Tibial nerve (tissue), 4 donors: ENCODE data around the gene PCDHGA12. TPM values are rescaled to one million over a fixed set of nuclear protein-coding genes. Genes with fewer than 3 reads are reported as not detected.
"Not testable (repeated sequence)": the region's sequence is repeated elsewhere in the genome, so short reads cannot be mapped to it uniquely, and the experiment has no call there.

Experiments used
- DNase-seq, 2 donors: peaks; one replicate each; pipeline ENCODE4 v3.0.0-alpha.2; 2019; ENCODE audit warnings: low spot score in 2 of 2
- H3K27ac ChIP-seq, 4 donors: fragments of 200-600 bp; sonication (generic) in 3 of 4; one replicate each; pipeline ENCODE4 v1.5.1; 2017 to 2019; ENCODE audit warnings: mild to moderate bottlenecking in 1 of 4
- H3K27me3 ChIP-seq, 2 donors: fragments of 200-600 bp; sonication (generic) in 1 of 2; one replicate each; pipeline versions ENCODE4 v1.5.1 to v1.6.0; 2017 to 2019
- H3K36me3 ChIP-seq, 3 donors: fragments of 200-600 bp; sonication (generic); one replicate each; pipeline ENCODE4 v1.5.1; 2018 to 2019
- H3K4me1 ChIP-seq, 4 donors: fragments of 200-600 bp; sonication (generic) in 3 of 4; one replicate each; pipeline ENCODE4 v1.5.1; 2017 to 2019
- H3K4me3 ChIP-seq, 4 donors: fragments of 200-600 bp; sonication (generic) in 3 of 4; one replicate each; pipeline ENCODE4 v1.5.1; 2017 to 2019; ENCODE audit warnings: mild to moderate bottlenecking in 1 of 4, moderate library complexity in 1 of 4
- H3K9me3 ChIP-seq, 4 donors: fragments of 200-600 bp; sonication (generic) in 3 of 4; one replicate each; pipeline ENCODE4 v1.5.1; 2017 to 2019
- EP300 ChIP-seq, 2 donors: sonication (generic); formaldehyde crosslinking; IDR thresholded peaks; one replicate each; pipeline ENCODE4 v1.6.1; 2017; ENCODE audit warnings: antibody characterized with exemption in 2 of 2, mild to moderate bottlenecking in 1 of 2
- POLR2A ChIP-seq, 2 donors: fragments of 450-650 bp; IDR thresholded peaks; one replicate each; pipeline ENCODE4 v1.6.1; 2017; ENCODE audit warnings: antibody characterized with exemption in 2 of 2, mild to moderate bottlenecking in 2 of 2, moderate library complexity in 2 of 2
- WGBS, 2 donors: methylation state at CpG; one replicate each; pipeline ENCODE4 v1.1.5; 2018; 5-methylcytosine and 5-hydroxymethylcytosine counted together
- total RNA-seq, 4 donors: library from RNA; depleted of rRNA; stranded (reverse); fragments of >200 nt; gene quantifications; one replicate each; pipeline ENCODE4 v1.1.0, GENCODE V29; 2016
- TF ChIP-seq, protein P1 (sequence below), 5 experiments: fragments of 200-600 bp in 3 of 5; fragments of 450-650 bp in 2 of 5; sonication (generic) in 3 of 5; IDR thresholded peaks; one replicate each; pipeline ENCODE4 v1.5.1; 2016 to 2019; ENCODE audit warnings: antibody characterized with exemption in 5 of 5, mild to moderate bottlenecking in 3 of 5, moderate library complexity in 2 of 5

PCDHGA12 gene
- total RNA-seq, 4 donors from 2014 or later = 7.9 to 19.8 (median 10.1) TPM

- no peak overlapping the region for H3K4me3 ChIP-seq
- DNase-seq = no peak
- H3K36me3 ChIP-seq = peaks cover 0 to 29% (median 0%) of the 10 kb centered on the region in 3 donors
- H3K9me3 ChIP-seq = peaks cover 12 to 97% (median 50%) of the 10 kb centered on the region in 4 donors
- H3K27me3 ChIP-seq = no peaks in the 10 kb centered on the region
- TF ChIP-seq POLR2A (IDR thresholded peaks at IDR 0.05) (no peak), EP300 (IDR thresholded peaks at IDR 0.05) (no peak)
- TF ChIP-seq, protein P1, sequence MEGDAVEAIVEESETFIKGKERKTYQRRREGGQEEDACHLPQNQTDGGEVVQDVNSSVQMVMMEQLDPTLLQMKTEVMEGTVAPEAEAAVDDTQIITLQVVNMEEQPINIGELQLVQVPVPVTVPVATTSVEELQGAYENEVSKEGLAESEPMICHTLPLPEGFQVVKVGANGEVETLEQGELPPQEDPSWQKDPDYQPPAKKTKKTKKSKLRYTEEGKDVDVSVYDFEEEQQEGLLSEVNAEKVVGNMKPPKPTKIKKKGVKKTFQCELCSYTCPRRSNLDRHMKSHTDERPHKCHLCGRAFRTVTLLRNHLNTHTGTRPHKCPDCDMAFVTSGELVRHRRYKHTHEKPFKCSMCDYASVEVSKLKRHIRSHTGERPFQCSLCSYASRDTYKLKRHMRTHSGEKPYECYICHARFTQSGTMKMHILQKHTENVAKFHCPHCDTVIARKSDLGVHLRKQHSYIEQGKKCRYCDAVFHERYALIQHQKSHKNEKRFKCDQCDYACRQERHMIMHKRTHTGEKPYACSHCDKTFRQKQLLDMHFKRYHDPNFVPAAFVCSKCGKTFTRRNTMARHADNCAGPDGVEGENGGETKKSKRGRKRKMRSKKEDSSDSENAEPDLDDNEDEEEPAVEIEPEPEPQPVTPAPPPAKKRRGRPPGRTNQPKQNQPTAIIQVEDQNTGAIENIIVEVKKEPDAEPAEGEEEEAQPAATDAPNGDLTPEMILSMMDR (IDR thresholded peaks at IDR 0.05) = no peak
- H3K4me1 ChIP-seq = no peaks in the 10 kb centered on the region
- no peak overlapping the region for H3K27ac ChIP-seq
- whole genome bisulfite sequencing, 2 donors = 41 to 44% methylated on average over 21 of the region's 21 CpGs
Measured at GRCh38 chr5:141393267-141393666, 37.0 kb upstream of the PCDHGA12 start.

DNA sequence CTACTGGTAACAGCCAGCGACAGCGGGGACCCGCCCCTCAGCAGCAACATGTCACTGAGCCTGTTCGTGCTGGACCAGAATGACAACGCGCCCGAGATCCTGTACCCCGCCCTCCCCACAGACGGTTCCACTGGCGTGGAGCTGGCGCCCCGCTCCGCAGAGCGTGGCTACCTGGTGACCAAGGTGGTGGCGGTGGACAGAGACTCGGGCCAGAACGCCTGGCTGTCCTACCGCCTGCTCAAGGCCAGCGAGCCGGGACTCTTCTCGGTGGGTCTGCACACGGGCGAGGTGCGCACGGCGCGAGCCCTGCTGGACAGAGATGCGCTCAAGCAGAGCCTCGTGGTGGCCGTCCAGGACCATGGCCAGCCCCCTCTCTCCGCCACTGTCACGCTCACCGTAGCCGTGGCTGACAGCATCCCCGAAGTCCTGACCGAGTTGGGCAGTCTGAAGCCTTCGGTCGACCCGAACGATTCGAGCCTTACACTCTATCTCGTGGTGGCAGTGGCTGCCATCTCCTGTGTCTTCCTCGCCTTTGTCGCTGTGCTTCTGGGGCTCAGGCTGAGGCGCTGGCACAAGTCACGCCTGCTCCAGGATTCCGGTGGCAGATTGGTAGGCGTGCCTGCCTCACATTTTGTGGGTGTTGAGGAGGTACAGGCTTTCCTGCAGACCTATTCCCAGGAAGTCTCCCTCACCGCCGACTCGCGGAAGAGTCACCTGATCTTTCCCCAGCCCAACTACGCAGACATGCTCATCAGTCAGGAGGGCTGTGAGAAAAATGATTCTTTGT lies 35.7 kb upstream of the PCDHGA12 start:
- H3K27ac ChIP-seq, H3K4me1 ChIP-seq, DNase-seq, H3K27me3 ChIP-seq, H3K4me3 ChIP-seq: not testable (repeated sequence)
- H3K36me3 ChIP-seq = peaks cover 0 to 20% (median 0%) of the 10 kb centered on the region in 3 donors
- peaks cover 9 to 97% (median 50%) of the 10 kb centered on the region in 4 donors for H3K9me3 ChIP-seq
- 44 to 50% methylated on average over 29 to 34 of the region's 53 CpGs for WGBS, 2 donors

DNA sequence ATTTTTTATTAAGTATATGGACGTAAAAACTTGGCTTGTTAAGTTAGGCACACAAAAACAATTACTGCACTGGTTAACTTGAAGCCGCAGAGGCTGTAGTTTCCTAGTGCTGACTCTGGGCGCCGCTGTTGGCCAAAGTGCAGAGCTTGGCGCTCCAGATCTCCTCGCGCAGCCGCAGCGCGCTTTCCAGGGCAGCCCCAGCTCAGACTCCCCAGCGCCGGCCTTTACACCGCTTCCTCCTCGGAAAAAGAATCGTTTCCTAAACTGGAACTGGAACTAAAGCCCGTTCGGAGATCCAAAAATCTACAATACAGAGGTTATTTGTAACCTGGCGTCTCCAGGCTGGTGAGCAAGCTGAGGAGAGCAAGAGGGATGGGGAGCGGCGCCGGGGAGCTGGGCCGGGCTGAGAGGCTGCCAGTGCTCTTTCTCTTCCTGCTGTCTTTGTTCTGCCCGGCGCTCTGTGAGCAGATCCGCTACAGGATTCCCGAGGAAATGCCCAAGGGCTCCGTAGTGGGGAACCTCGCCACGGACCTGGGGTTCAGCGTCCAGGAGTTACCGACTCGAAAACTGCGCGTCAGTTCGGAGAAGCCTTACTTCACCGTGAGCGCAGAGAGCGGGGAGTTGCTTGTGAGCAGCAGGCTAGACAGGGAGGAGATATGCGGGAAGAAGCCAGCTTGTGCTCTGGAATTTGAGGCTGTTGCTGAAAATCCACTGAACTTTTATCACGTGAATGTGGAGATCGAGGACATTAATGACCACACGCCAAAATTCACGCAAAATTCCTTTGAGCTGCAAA lies 32.4 kb upstream of the PCDHGA12 start, which contains the start of gene PCDHGB5:
PCDHGB5 (plus strand) TSS at position 192 of the 796 bp plus-strand sequence; CDS start at position 373, 181 bp downstream.
- peaks cover 9 to 94% (median 51%) of the 10 kb centered on the region in 4 donors for H3K9me3 ChIP-seq
- DNase-seq = not testable (repeated sequence)
- WGBS, 2 donors = 6 to 11% methylated on average over 21 to 26 of the region's 43 CpGs

GRCh38 chr5:141398608-141399007 lies 31.7 kb upstream of the PCDHGA12 start:
- 22 to 38% methylated on average over 15 of the region's 15 CpGs for WGBS, 2 donors
- Histone ChIP-seq H3K27ac (no peak overlapping the region), H3K4me1 (no peaks in the 10 kb centered on the region), H3K36me3 (peaks cover 0 to 8% (median 0%) of the 10 kb centered on the region in 3 donors), H3K4me3 (no peak overlapping the region), H3K9me3 (peaks cover 5 to 94% (median 49%) of the 10 kb centered on the region in 4 donors), H3K27me3 (no peaks in the 10 kb centered on the region)
- DNase-seq = no peak
- TF ChIP-seq EP300 (IDR thresholded peaks at IDR 0.05) (no peak), POLR2A (IDR thresholded peaks at IDR 0.05) (no peak)
- TF ChIP-seq, protein P1 (IDR thresholded peaks at IDR 0.05) = no peak

More for the DNA sequence above, 32.4 kb upstream of the PCDHGA12 start, which contains the start of gene PCDHGB5:
- TF ChIP-seq, protein P1 (IDR thresholded peaks at IDR 0.05) = peak in 4 of 5 experiments; percentile 16 to 37 (median 30)
- not testable (repeated sequence) for H3K27ac ChIP-seq, H3K4me1 ChIP-seq, H3K27me3 ChIP-seq
- Histone ChIP-seq H3K36me3 (peaks cover 0 to 13% (median 0%) of the 10 kb centered on the region in 3 donors), H3K4me3 (peak within 1 kb of the TSS in 2 of 4 donors; percentile 8 to 30)

DNA sequence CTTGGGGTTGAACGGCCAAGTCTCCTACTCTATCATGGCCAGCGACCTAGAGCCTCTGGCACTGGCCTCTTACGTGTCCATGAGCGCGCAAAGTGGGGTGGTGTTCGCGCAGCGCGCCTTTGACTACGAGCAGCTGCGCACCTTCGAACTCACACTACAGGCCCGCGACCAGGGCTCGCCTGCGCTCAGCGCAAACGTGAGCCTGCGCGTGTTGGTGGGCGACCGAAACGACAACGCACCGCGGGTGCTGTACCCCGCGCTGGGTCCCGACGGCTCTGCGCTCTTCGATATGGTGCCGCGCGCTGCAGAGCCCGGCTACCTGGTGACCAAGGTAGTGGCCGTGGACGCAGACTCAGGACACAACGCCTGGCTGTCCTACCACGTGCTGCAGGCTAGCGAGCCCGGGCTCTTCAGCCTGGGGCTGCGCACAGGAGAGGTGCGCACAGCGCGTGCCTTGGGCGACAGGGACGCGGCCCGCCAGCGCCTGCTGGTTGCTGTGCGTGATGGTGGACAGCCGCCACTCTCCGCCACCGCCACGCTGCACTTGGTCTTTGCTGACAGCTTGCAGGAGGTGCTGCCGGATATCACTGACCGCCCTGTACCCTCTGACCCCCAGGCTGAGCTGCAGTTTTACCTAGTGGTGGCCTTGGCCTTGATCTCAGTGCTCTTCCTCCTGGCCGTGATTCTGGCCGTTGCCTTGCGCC lies 30.6 kb upstream of the PCDHGA12 start:
- WGBS, 2 donors = 26 to 31% methylated on average over 45 to 49 of the region's 61 CpGs

More for the DNA sequence above, 30.6 kb upstream of the PCDHGA12 start:
- Histone ChIP-seq H3K4me3 (no peak overlapping the region), H3K9me3 (peaks cover 3 to 94% (median 50%) of the 10 kb centered on the region in 4 donors), H3K27me3 (no peaks in the 10 kb centered on the region), H3K27ac (no peak overlapping the region), H3K4me1 (no peaks in the 10 kb centered on the region), H3K36me3 (peaks cover 0 to 14% (median 0%) of the 10 kb centered on the region in 3 donors)
- DNase-seq = no peak
- TF ChIP-seq POLR2A (IDR thresholded peaks at IDR 0.05) (no peak), EP300 (IDR thresholded peaks at IDR 0.05) (no peak)
- TF ChIP-seq, protein P1 (IDR thresholded peaks at IDR 0.05) = no peak
